CD4-positive, alpha-beta T cell treated with Interleukin-15 for 1 hour (primary cell): ENCODE measurements around the gene ELMOD3.
"Not testable (repeated sequence)": the region's sequence is repeated elsewhere in the genome, so short reads cannot be mapped to it uniquely, and the experiment has no call there.

Experiments used
- DNase-seq: peaks from one replicate; pipeline ENCODE4 v3.0.0-alpha.2; 2020

The ELMOD3 gene

GRCh38 chr2:85377083-85377482, 22.5 kb downstream of the ELMOD3 start:
- no peak for DNase-seq

DNA sequence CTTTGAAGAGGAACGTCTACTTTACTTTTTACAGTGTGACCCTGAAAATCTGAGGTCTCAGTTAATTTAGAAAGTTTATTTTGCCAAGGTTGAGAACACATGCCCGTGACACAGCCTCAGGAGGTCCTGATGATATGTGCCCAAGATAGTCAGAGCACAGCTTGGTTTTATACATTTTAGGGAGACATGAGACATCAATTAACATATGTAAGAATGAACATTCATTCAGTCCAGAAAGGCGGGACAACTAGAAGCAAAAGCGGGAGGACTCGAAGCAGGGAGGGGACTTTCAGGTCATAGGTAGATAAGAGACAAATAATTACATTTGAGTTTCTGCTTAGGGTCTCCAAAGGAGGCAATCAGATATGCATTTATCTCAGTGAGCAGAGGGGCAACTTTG, 23.7 kb downstream of the ELMOD3 start:
- DNase-seq, result no peak

GRCh38 chr2:85380048-85380447, 25.5 kb downstream of the ELMOD3 start:
- no peak for DNase-seq

DNA sequence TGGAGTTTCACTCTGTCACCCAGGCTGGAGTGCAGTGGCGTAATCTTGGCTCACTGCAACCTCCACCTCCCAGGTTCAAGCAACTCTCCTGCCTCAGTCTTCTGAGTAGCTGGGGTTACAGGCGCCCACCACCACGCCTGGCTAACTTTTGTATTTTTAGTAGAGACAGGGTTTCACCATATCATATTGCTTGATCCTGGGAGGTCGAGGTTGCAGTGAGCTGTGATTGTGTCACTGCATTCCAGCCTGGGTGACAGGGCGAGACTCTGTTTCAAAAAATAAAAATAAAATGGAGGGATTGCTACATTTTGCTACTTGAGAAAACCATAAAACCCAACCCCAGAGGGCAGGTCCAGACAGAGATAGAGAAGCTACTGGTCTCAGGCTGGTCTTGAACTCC, 28.6 kb downstream of the ELMOD3 start:
- DNase-seq, result not testable (repeated sequence)

GRCh38 chr2:85383850-85384249, 29.3 kb downstream of the ELMOD3 start:
- no peak for DNase-seq

- DNase-seq, result no peak
These were observed 31.2 kb downstream of the ELMOD3 start for GRCh38 chr2:85385746-85386145.

- no peak for DNase-seq
These were observed 33.2 kb downstream of the ELMOD3 start for GRCh38 chr2:85387754-85388153.

DNA sequence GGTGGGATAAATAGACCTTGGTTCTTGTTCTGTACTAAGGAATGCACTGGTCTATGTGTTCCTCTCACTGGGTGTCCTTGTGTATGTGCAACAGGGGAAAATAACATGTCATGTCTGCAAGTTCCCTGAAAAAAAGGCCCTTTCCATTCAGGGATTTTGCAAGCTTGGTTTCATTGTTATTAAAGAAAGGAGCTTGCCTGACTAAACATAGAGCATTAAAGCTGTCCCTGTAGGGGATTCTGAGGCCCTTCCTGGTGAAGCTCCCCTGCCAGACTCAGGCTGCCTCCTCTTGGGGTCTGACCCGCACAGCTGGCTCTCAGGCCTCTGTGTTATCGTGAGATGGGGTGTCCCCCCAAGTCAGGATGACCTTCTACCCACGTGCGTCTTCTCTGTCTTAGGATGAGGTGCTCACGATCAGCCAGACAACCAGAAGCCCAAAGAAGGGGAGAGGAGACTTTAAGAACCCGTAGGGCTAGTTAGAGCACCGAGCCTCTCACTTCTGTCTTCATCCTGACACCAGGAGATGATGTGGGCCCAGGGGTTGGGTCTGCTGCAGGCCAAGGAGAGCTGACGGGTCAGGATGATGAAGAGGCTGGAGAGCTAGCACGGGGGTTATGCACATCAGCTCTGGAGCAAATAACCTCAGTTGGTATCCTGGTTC, 34.4 kb downstream of the ELMOD3 start:
- no peak for DNase-seq

- peak; percentile 64 for DNase-seq
These were observed 36.5 kb downstream of the ELMOD3 start for GRCh38 chr2:85390941-85391669.

DNA sequence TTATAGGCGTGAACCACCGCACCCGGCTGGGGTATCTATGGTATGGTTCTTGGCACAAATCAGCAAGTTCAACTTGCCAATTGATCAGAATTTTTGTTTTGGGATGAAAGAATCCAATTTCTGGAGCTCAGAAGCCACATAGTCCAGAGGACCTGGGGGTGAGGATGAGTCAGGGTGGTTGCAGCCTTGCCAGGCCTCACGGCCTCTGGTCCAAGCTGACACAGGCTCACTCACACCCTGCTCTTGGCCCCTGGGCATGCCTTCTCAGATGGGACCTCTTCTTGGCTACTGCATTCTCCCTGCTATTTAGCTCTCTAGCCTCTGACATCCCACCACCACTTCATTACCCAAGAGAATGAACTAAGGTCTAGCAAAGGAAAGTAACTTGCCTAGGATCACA, 39.3 kb downstream of the ELMOD3 start:
- DNase-seq, result no peak

DNA sequence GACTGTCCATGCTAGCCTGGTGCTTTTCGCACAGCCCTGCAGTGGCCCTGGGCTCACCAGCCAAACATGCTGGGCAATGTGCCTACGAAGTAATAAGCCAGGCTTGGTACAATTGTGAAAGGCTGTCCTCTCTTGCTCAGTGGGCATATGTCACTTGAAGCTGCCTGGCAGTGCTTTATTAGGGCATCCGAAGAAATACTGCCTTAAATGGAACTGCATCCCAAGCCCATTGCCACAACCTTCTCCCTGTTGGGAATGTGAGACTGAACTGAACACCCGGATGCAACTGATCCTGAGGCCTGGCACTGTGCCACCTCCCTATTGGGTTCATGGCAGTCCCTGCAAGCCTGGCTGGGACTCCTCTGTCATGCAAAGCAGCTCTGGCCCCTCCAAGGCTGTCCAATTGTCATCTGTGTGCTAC, 39.7 kb downstream of the ELMOD3 start:
- DNase-seq, result no peak

DNA sequence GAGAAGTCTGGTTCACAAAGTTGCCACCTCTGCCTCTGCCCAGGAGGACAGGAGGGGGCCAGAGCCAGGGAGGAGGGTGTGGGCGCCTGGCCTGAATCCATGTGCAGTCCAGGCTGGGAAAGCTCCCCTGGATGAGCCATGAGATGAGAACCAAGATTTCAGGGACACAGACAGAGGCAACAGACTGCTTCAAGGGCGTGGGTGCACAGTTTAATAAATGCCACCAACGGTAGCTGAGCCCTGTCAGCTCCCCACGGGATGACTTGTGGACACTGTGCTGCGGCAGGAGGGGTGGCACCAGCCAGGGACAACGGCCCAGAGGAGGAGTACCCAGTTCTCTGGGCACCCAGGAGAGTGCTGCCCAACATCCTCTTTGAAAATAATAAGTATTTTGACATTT, 40.4 kb downstream of the ELMOD3 start:
- DNase-seq, result no peak

DNA sequence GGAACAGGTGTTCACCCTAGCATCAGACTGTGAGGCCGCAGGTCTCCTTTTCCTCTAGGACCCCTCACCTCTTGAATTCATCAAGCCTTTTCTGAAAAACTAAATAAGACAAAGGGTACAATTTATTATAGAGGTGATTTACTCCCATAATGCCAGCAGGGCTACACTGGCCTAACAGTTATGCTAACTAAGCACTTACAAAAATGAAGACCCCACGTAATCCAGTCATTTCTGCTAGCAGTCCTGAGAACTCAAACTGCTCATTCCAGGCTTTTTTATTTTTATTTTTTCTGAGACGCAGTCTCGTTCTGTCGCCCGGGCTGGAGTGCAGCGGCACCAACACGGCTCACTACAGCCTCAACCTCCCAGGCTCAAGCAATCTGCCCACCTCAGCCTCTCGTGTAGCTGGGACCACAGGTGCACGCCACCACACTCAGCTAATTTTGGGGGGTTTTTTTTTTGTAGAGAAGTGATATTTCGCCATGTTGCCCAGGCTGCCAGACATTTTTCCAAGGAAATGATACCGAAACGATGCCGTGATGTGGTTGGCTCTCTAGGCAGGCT, 41.4 kb downstream of the ELMOD3 start:
- no peak for DNase-seq

DNA sequence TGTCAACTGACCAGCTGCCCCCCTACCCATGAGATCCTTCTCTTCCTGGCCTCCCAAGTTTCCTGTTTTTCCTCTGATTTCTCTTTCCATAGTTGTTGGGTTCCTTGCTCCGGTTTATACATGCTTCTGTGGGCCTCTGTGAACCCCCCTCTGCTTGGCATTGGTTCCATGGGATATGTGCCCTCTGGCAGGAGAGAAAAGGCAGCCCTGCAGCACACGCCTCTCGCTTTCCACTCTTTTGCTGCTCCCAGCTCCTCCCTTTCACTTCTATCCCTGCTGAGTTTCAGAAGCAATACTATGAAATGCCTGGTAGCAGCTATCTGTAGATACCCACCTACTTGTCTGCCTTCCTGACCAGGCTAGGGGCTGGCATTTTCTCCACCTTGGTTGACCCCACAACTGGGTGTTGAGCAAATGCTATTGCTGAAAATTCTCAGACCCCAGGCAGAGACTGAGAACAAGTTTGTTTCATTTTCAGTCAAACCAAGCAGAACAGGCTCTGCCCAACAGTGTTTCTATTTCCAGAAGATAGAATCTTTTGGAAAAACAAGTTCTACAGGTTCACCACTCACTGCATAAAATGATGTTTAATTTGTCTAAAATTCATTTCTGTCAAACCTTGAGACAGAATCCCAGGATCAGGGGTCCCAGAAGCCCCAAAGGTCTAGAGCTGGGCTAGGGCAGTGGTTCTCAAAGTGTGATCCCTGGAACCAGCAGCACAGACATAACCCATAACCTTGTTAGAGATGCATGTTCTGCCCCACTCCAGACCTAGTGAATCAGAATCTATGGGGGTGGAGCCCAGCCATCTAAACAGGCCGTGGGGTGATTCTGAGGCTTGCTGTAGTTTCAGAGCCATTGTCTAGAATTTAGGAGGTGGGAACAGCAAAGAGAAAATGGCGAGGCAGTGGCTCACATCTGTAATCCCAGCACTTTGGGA, 42.2 kb downstream of the ELMOD3 start:
- no peak for DNase-seq

GRCh38 chr2:85397925-85398331, 43.4 kb downstream of the ELMOD3 start:
- DNase-seq, result no peak

- no peak for DNase-seq
These were observed 44.0 kb downstream of the ELMOD3 start for GRCh38 chr2:85398426-85399182.

DNA sequence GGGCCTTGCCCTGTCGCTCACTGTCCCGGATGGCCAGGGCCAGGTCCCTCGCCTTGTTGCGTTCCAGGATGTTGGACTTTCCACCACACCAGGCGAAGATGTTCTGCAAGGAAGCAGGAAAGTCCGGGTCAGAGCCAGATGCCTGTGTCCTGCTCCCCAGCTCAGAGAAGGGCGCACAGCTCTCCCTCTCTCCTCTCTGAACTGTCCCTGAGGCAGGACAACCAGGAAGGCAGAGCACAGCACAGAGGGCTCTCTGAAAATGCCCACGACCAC, 44.5 kb downstream of the ELMOD3 start:
- no peak for DNase-seq

- DNase-seq, result no peak
These were observed 45.5 kb downstream of the ELMOD3 start for GRCh38 chr2:85400023-85400422.

DNA sequence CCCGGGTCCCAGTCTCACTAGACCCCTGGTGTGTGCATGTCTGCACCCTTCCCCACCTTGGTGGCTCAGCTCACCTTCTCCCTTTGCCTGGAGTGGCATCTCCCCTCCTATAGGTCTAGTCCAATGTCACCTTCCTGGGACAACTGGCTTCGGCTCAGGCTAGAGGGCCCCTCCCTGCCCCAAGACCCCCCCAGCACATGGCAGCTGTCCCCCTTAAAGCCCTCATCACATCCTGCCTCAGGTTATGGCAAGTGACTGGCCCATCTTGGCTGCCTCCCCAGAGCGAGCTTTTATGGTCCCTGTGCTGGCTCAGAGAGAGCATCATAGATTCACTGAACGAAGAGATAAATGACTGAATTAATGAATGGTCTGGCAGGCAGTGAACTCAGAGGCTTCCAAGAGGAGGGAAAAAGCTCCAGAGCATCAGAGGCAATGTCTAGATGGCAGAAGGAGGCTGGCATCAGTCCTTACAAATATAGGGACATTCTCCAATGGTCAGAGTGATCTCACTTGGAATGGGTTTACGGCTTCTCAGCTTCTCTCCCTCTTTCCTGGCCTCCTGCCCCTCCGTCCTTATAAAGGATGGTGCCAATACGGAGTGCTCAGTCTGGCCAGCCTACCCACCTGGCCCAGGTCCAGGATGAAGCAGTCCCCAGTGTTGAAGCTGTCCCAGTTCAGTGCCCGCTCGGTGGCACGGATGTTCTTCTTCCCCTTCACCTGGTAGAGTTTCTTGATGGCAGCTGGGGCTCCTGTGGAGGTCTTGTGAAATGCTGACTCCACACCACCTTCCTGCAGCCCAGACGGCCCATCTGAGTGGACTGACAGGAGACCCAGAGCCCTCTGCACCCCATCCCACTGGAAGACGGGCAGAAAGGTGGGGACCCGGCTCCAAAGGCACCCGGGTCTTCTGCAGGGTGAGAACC, 46.2 kb downstream of the ELMOD3 start:
- DNase-seq, result no peak

DNA sequence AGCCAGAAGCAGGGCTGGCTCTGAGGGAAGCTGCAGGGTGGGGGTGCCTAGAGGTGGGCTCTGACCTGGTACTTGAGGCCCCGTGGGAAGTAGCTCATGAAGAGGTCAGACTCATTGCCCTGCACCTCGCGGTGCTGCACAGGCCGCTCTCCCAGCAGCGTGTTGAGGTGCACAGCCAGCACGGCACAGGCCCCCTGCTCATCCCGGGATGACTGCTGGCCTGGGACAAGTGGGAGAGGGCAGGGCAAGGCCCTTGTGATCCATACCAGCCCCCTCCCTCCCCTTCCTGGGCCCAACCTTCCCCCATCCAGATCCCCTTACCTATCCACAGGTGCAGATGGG, 46.9 kb downstream of the ELMOD3 start:
- DNase-seq, result no peak

- no peak for DNase-seq
These were observed 47.3 kb downstream of the ELMOD3 start for GRCh38 chr2:85401844-85402243.
